Measurements from ENCODE around the gene RNF126.
A peak's percentile ranks its signal among the peaks of the same experiment; 100 is the strongest.

RNF126 gene

GRCh38 chr19:663682-664117 is 686 bp upstream of the RNF126 start:
- Histone ChIP-seq H3K27ac (replicated peaks) (peak overlapping the region; percentile 79), H3K27me3 (ENCODE audit: insufficient read depth, poor library complexity, severe bottlenecking) (no peaks in the 10 kb centered on the region), H3K4me3 (replicated peaks; ENCODE audit: insufficient read depth, low read length) (peak overlapping the region; percentile 39)
- no peak for DNase-seq (ENCODE audit: low read depth in 1 of 2, low spot score in 1 of 2)
- TF ChIP-seq GABPA (IDR thresholded peaks at IDR 0.05; ENCODE audit: low read depth) (no peak), SPI1 (IDR thresholded peaks at IDR 0.05; ENCODE audit: borderline replicate concordance, low read depth) (no peak), REST (IDR thresholded peaks at IDR 0.05; ENCODE audit: insufficient replicate concordance, low read depth) (no peak), POLR2AphosphoS5 (IDR thresholded peaks at IDR 0.05; ENCODE audit: low read depth) (no peak), CTCF (IDR thresholded peaks at IDR 0.05; ENCODE audit: insufficient read depth, low read length) (no peak)

GRCh38 chr19:662207-662961 is 630 bp downstream of the RNF126 start:
- TF ChIP-seq CTCF (IDR thresholded peaks at IDR 0.05; ENCODE audit: insufficient read depth, low read length) (no peak), SPI1 (IDR thresholded peaks at IDR 0.05; ENCODE audit: borderline replicate concordance, low read depth) (no peak), GABPA (IDR thresholded peaks at IDR 0.05; ENCODE audit: low read depth) (no peak), REST (IDR thresholded peaks at IDR 0.05; ENCODE audit: insufficient replicate concordance, low read depth) (no peak), POLR2AphosphoS5 (IDR thresholded peaks at IDR 0.05; ENCODE audit: low read depth) (no peak; the same call in 1 of the 2 replicates)
- DNase-seq (ENCODE audit: low read depth in 1 of 2, low spot score in 1 of 2), result peak in 1 of 2 experiments; percentile 79
- H3K27ac ChIP-seq (replicated peaks), result peak overlapping the region; percentile 93
- no peaks in the 10 kb centered on the region for H3K27me3 ChIP-seq (ENCODE audit: insufficient read depth, poor library complexity, severe bottlenecking)
- H3K4me3 ChIP-seq (replicated peaks; ENCODE audit: insufficient read depth, low read length), result peak overlapping the region; percentile 95

GRCh38 chr19:661427-662196 is 1.4 kb downstream of the RNF126 start:
- TF ChIP-seq GABPA (IDR thresholded peaks at IDR 0.05; ENCODE audit: low read depth) (no peak), CTCF (IDR thresholded peaks at IDR 0.05; ENCODE audit: insufficient read depth, low read length) (no peak), REST (IDR thresholded peaks at IDR 0.05; ENCODE audit: insufficient replicate concordance, low read depth) (no peak), POLR2AphosphoS5 (IDR thresholded peaks at IDR 0.05; ENCODE audit: low read depth) (no peak; the same call in 1 of the 2 replicates), SPI1 (IDR thresholded peaks at IDR 0.05; ENCODE audit: borderline replicate concordance, low read depth) (no peak; the same call in 1 of the 2 replicates)
- peak overlapping the region; percentile 93 for H3K27ac ChIP-seq (replicated peaks)
- H3K27me3 ChIP-seq (ENCODE audit: insufficient read depth, poor library complexity, severe bottlenecking), result no peaks in the 10 kb centered on the region
- peak overlapping the region; percentile 95 for H3K4me3 ChIP-seq (replicated peaks; ENCODE audit: insufficient read depth, low read length)
- peak in 1 of 2 experiments; percentile 81 for DNase-seq (ENCODE audit: low read depth in 1 of 2, low spot score in 1 of 2)

Data from HL-60 (cell line).